ENCODE measurements around the gene ZNF597.

ZNF597 gene

GRCh38 chr16:3465301-3465700 is 22.0 kb upstream of the ZNF597 start:
- no peak for TF ChIP-seq CTCF (IDR thresholded peaks at IDR 0.05; ENCODE audit: extremely low read depth, missing control alignments)
- no peak for DNase-seq (ENCODE audit: low spot score)

- DNase-seq (ENCODE audit: low spot score) = no peak
- peak; percentile 24 for TF ChIP-seq CTCF (IDR thresholded peaks at IDR 0.05; ENCODE audit: extremely low read depth, missing control alignments)
These were observed 17.8 kb upstream of the ZNF597 start for GRCh38 chr16:3461151-3461550.

- no peak for DNase-seq (ENCODE audit: low spot score)
- TF ChIP-seq CTCF (IDR thresholded peaks at IDR 0.05; ENCODE audit: extremely low read depth, missing control alignments) = no peak
These were observed 17.3 kb upstream of the ZNF597 start for GRCh38 chr16:3460585-3460984.

- TF ChIP-seq CTCF (IDR thresholded peaks at IDR 0.05; ENCODE audit: extremely low read depth, missing control alignments) = no peak
- no peak for DNase-seq (ENCODE audit: low spot score)
These were observed 16.8 kb upstream of the ZNF597 start for GRCh38 chr16:3460121-3460520.

- TF ChIP-seq CTCF (IDR thresholded peaks at IDR 0.05; ENCODE audit: extremely low read depth, missing control alignments) = no peak
- no peak for DNase-seq (ENCODE audit: low spot score)
These were observed 16.2 kb upstream of the ZNF597 start for GRCh38 chr16:3459401-3460090.

GRCh38 chr16:3458852-3459361 is 15.6 kb upstream of the ZNF597 start:
- no peak for TF ChIP-seq CTCF (IDR thresholded peaks at IDR 0.05; ENCODE audit: extremely low read depth, missing control alignments)
- peak; percentile 77 for DNase-seq (ENCODE audit: low spot score)

- DNase-seq (ENCODE audit: low spot score) = no peak
- TF ChIP-seq CTCF (IDR thresholded peaks at IDR 0.05; ENCODE audit: extremely low read depth, missing control alignments) = no peak
These were observed 15.1 kb upstream of the ZNF597 start for GRCh38 chr16:3458278-3458851.

Data from GM20000 (cell line).